GM12878 (cell line): ENCODE measurements around the gene EFCAB7. TPM values are rescaled to one million over a fixed set of nuclear protein-coding genes. Genes with fewer than 3 reads are reported as not detected.
"Not testable (repeated sequence)": the region's sequence is repeated elsewhere in the genome, so short reads cannot be mapped to it uniquely, and the experiment has no call there.

ENCODE experiments used
- ATAC-seq: fragments of 200-7000 bp; cut with Tn5 transposase; 3 replicates; pipeline ENCODE4 v1.9.1; 2020; ENCODE audit warnings: mild to moderate bottlenecking, moderate library complexity
- BruUV-seq: library from RNA; stranded (reverse); fragments of 400-500 nt; replicated peaks from 2 replicates; lab custom pipeline; 2021; lab: Mats Ljungman, UMichigan
- CTCF ChIA-PET: fragments of 300-600 bp; sonication (Branson Sonifier 250); formaldehyde crosslinking; extraction: SDS; loops from one replicate; lab custom pipeline; 2021; ENCODE audit warnings: inconsistent platforms; lab: Yijun Ruan, JAX
- POLR2A ChIA-PET: fragments of 350-600 bp; formaldehyde crosslinking; extraction: SDS; loops from one replicate; lab custom pipeline; 2021; ENCODE audit warnings: inconsistent platforms; lab: Charles Lee
- RAD21 ChIA-PET: fragments of 300-600 bp; sonication (Branson Sonifier 250); formaldehyde crosslinking; loops from one replicate; lab custom pipeline; 2023; ENCODE audit warnings: antibody characterized with exemption; ENCODE audit not compliant: unreplicated experiment; lab: Charles Lee
- SMC1A ChIA-PET: fragments of 300-600 bp; sonication (Branson Sonifier 250); formaldehyde crosslinking; loops from one replicate; lab custom pipeline; 2023; ENCODE audit not compliant: unreplicated experiment, uncharacterized antibody; lab: Charles Lee
- DNase-seq: peaks from one replicate; pipeline ENCODE4 v3.0.0-alpha.2; 2011; ENCODE audit warnings: low read depth, low spot score
- FAIRE-seq: peaks from 3 replicates; lab custom pipeline; 2011; peaks lifted over from hg19 to GRCh38; lab: Jason Lieb, UNC
- H2AFZ ChIP-seq: 2 replicates; pipeline ENCODE4 v1.6.0; 2011; ENCODE audit warnings: low read depth, low read length, control low read depth; ENCODE audit not compliant: control insufficient read depth
- H3K27ac ChIP-seq: 2 replicates; pipeline ENCODE4 v1.5.1; 2011; ENCODE audit warnings: control low read depth; ENCODE audit not compliant: control insufficient read depth, insufficient read depth
- H3K27me3 ChIP-seq, 2 experiments: replicated peaks in 1 of 2; 2 replicates each; pipeline versions ENCODE4 v1.6.0 to v1.6.1; 2011; ENCODE audit warnings: low read length in 1 of 2; ENCODE audit not compliant: control insufficient read depth in 2 of 2, insufficient read depth in 2 of 2
- H3K36me3 ChIP-seq, 2 experiments: 2 replicates each; pipeline ENCODE4 v1.5.1; 2011; ENCODE audit warnings: low read length in 1 of 2; ENCODE audit not compliant: control insufficient read depth in 2 of 2, insufficient read depth in 2 of 2
- H3K4me1 ChIP-seq: 2 replicates; pipeline ENCODE4 v1.6.1; 2011; ENCODE audit warnings: mild to moderate bottlenecking, low read length, moderate library complexity, mixed read lengths; ENCODE audit not compliant: control insufficient read depth, insufficient read depth
- H3K4me2 ChIP-seq: 2 replicates; pipeline ENCODE4 v1.6.0; 2011; ENCODE audit warnings: control low read depth; ENCODE audit not compliant: control insufficient read depth, insufficient read depth
- H3K4me3 ChIP-seq: fragments of 200-600 bp; sonication (generic); 2 replicates; pipeline ENCODE4 v1.5.1; 2016
- H3K79me2 ChIP-seq: 2 replicates; pipeline ENCODE4 v1.6.0; 2011; ENCODE audit warnings: low read length; ENCODE audit not compliant: control insufficient read depth, insufficient read depth
- H3K9ac ChIP-seq: 2 replicates; pipeline ENCODE4 v1.8.0; 2011; ENCODE audit warnings: low read length, control low read depth, mixed read lengths; ENCODE audit not compliant: control insufficient read depth, insufficient read depth
- H3K9me3 ChIP-seq: replicated peaks from 3 replicates; pipeline ENCODE4 v1.5.1; 2011; ENCODE audit warnings: mild to moderate bottlenecking, low read length; ENCODE audit not compliant: control insufficient read depth, insufficient read depth
- H4K20me1 ChIP-seq: 2 replicates; pipeline ENCODE4 v1.6.0; 2011; ENCODE audit not compliant: control insufficient read depth, insufficient read depth
- ELK1 ChIP-seq: IDR thresholded peaks from 2 replicates; pipeline ENCODE4 v1.6.1; 2012; ENCODE audit warnings: low read depth, low read length, improper control_type of control experiment
- EZH2 ChIP-seq: IDR thresholded peaks from 2 replicates; pipeline ENCODE4 v1.6.1; 2012; ENCODE audit warnings: low read depth, mild to moderate bottlenecking, control low read depth, inconsistent platforms, low read length, borderline replicate concordance; ENCODE audit not compliant: control insufficient read depth
- MYC ChIP-seq: IDR thresholded peaks from 2 replicates; pipeline ENCODE4 v1.6.1; 2011; ENCODE audit warnings: mild to moderate bottlenecking, low read length, moderate library complexity, inconsistent platforms; ENCODE audit not compliant: insufficient read depth, insufficient replicate concordance, insufficient read length, severe bottlenecking
- PKNOX1 ChIP-seq: fragments of 450-650 bp; IDR thresholded peaks from 2 replicates; pipeline ENCODE4 v1.6.1; 2016; ENCODE audit warnings: mild to moderate bottlenecking
- RAD21 ChIP-seq: IDR thresholded peaks from 2 replicates; pipeline ENCODE4 v1.6.1; 2011; ENCODE audit warnings: mild to moderate bottlenecking, low read depth, low read length, moderate library complexity; ENCODE audit not compliant: insufficient read depth
- SMC3 ChIP-seq: IDR thresholded peaks from 2 replicates; pipeline ENCODE4 v1.6.1; 2011; ENCODE audit warnings: low read length, improper control_type of control experiment, borderline replicate concordance
- YBX1 ChIP-seq: fragments of 450-650 bp; IDR thresholded peaks from 2 replicates; pipeline ENCODE4 v1.6.1; 2016; ENCODE audit warnings: antibody characterized with exemption
- whole genome bisulfite sequencing: methylation state at CpG from one replicate; pipeline ENCODE4 v1.1.6; 2016; ENCODE audit warnings: low lambda C conversion rate; ENCODE audit not compliant: insufficient replicate concordance, insufficient coverage; ENCODE audit errors: missing lambda C conversion rate; 5-methylcytosine and 5-hydroxymethylcytosine counted together
- in situ Hi-C: fragments of 300-500 bp; cut with MboI; formaldehyde crosslinking; loops from 9 replicates; pipeline ENCODE4 v1.14.3; 2018; ENCODE audit warnings: mixed read lengths
- intact Hi-C: fragments of 100-400 bp; cut with micrococcal nuclease; formaldehyde crosslinking; loops from one replicate; pipeline ENCODE4 v1.14.2; 2022; ENCODE audit not compliant: unreplicated experiment
- polyA plus RNA-seq, 11 experiments: library from polyadenylated mRNA; depleted of rRNA in 4 of 11; unstranded in 6 of 11; stranded (reverse) in 5 of 11; fragments of >200 nt; fragmentation: Nextera tagmentation in 4 of 11; fragmentation: Illumina TruSeq in 1 of 11; extraction: Ambion mirVana in 4 of 11; extraction: Trizol in 1 of 11; gene quantifications; 1 replicate in 1 of 11; 2 replicates in 10 of 11; pipeline versions ENCODE4 v1.2.1 to v1.2.3, GENCODE V29; 2011 to 2016; ENCODE audit warnings: inconsistent platforms in 2 of 11, missing spikeins in 2 of 11, low read depth in 1 of 11
- total RNA-seq, 4 experiments: library from RNA; depleted of rRNA in 3 of 4; stranded (reverse); fragments of >200 nt in 3 of 4; fragmentation: Illumina TruSeq in 1 of 4; extraction: Trizol in 1 of 4; gene quantifications; 2 replicates each; pipeline versions ENCODE4 v1.2.1 to v1.2.3, GENCODE V29; 2013 to 2021
- TF ChIP-seq, protein P1 (sequence below), 3 experiments: IDR thresholded peaks in 2 of 3; conservative IDR thresholded peaks in 1 of 3; 2 replicates each; pipeline ENCODE4 v1.5.1; 2011; ENCODE audit warnings: low read depth in 3 of 3, low read length in 3 of 3, mild to moderate bottlenecking in 3 of 3, control low read depth in 2 of 3, moderate library complexity in 2 of 3, inconsistent platforms in 1 of 3, mixed read lengths in 1 of 3; ENCODE audit not compliant: control insufficient read depth in 2 of 3, insufficient read depth in 1 of 3; ENCODE audit errors: extremely low read depth in 1 of 3

Gene EFCAB7
- total and polyA plus RNA-seq, 10 of the 15 experiments (the other 5 are each of a cell fraction or from before 2014, with no cell fraction given), result 4.4 to 9.8 (median 5.7) TPM

GRCh38 chr1:63575340-63575826 lies 52.1 kb downstream of the EFCAB7 start:
- no peak for TF ChIP-seq ELK1
- TF ChIP-seq SMC3, result peak; percentile 21; the same call in 1 of the 2 replicates
- TF ChIP-seq, protein P1, sequence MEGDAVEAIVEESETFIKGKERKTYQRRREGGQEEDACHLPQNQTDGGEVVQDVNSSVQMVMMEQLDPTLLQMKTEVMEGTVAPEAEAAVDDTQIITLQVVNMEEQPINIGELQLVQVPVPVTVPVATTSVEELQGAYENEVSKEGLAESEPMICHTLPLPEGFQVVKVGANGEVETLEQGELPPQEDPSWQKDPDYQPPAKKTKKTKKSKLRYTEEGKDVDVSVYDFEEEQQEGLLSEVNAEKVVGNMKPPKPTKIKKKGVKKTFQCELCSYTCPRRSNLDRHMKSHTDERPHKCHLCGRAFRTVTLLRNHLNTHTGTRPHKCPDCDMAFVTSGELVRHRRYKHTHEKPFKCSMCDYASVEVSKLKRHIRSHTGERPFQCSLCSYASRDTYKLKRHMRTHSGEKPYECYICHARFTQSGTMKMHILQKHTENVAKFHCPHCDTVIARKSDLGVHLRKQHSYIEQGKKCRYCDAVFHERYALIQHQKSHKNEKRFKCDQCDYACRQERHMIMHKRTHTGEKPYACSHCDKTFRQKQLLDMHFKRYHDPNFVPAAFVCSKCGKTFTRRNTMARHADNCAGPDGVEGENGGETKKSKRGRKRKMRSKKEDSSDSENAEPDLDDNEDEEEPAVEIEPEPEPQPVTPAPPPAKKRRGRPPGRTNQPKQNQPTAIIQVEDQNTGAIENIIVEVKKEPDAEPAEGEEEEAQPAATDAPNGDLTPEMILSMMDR (IDR thresholded peaks at IDR 0.05 in 2 of 3, conservative IDR thresholded peaks at IDR 0.05 in 1 of 3; ENCODE audit: control insufficient read depth in 2 of 3, extremely low read depth in 1 of 3, insufficient read depth in 1 of 3, low read depth in 3 of 3, low read length in 3 of 3), result peak; percentile 43 to 59 (median 50); a peak in 4 of 6 replicates
- peak; percentile 9; the same call in 1 of the 2 replicates for TF ChIP-seq RAD21
- TF ChIP-seq EZH2, result no peak
- TF ChIP-seq YBX1, result no peak
- no peak for TF ChIP-seq MYC
- peak; percentile 31; the same call in 1 of the 2 replicates for TF ChIP-seq PKNOX1
- WGBS, result 38% methylated on average over 4 of the region's 4 CpGs
- no TSS peak for BruUV-seq
- Histone ChIP-seq H3K79me2 (no peaks in the 10 kb centered on the region), H3K9me3 (no peaks in the 10 kb centered on the region; the same call in 2 of the 3 replicates), H3K4me1 (no peaks in the 10 kb centered on the region), H2AFZ (no peak overlapping the region), H3K9ac (no peak overlapping the region), H3K36me3 (no peaks in the 10 kb centered on the region), H3K27ac (no peak overlapping the region), H4K20me1 (no peaks in the 10 kb centered on the region), H3K4me2 (no peak overlapping the region), H3K27me3 (no peaks in the 10 kb centered on the region), H3K4me3 (no peak overlapping the region)
- SMC1A ChIA-PET, result interaction anchor here (0.7 to 2.9 kb wide), 6 partner anchors 14 to 43 kb away, joined by 3 to 12 read pairs (median 3); partner anchors contain the start of gene PGM1
- in situ Hi-C loops (no loop called here), intact Hi-C loops (no loop called here)
- DNase-seq (no peak), ATAC-seq (peak; percentile 51), FAIRE-seq (no peak)
- RAD21 ChIA-PET, result interaction anchor here (1.0 to 2.8 kb wide), 6 partner anchors 16 to 671 kb away, joined by 3 to 11 read pairs (median 4); no protein-coding TSS in a partner anchor
- CTCF ChIA-PET, result interaction anchor here (0.6 to 3.1 kb wide), 20 partner anchors 8 to 671 kb away, joined by 3 to 29 read pairs (median 4); partner anchors contain the start of gene PGM1
- POLR2A ChIA-PET, result interaction anchor here (0.9 to 1.0 kb wide), 2 partner anchors 10 to 17 kb away, joined by 3 read pairs; no protein-coding TSS in a partner anchor

GRCh38 chr1:63586326-63586725 lies 63.0 kb downstream of the EFCAB7 start:
- CTCF ChIA-PET, H3K4me3 ChIP-seq, DNase-seq, H3K9me3 ChIP-seq, RAD21 ChIA-PET, H3K79me2 ChIP-seq, H2AFZ ChIP-seq, H3K27me3 ChIP-seq, H3K9ac ChIP-seq, POLR2A ChIA-PET, H3K4me2 ChIP-seq, H4K20me1 ChIP-seq, H3K36me3 ChIP-seq, intact Hi-C loops, ATAC-seq, in situ Hi-C loops, H3K4me1 ChIP-seq, FAIRE-seq, BruUV-seq, H3K27ac ChIP-seq, SMC1A ChIA-PET: not testable (repeated sequence)
- WGBS, result 24% methylated on average over 1 of the region's 1 CpG
